ENCODE results near the gene LRIG2.
"Not testable (repeated sequence)": the region's sequence is repeated elsewhere in the genome, so short reads cannot be mapped to it uniquely, and the experiment has no call there.

LRIG2 gene

DNA sequence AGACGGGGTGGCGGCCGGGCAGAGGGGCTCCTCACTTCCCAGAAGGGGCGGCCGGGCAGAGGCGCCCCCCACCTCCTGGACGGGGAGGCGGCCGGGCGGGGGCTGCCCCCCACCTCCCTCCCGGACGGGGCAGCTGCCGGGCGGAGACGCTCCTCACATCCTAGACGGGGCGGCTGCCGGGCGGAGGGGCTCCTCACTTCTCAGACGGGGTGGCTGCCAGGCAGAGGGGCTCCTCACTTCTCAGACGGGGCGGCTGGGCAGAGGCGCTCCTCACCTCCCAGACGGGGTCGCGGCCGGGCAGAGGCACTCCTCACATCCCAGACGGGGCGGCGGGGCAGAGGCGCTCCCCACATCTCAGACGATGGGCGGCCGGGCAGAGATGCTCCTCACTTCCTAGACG lies 9.5 kb upstream of the LRIG2 start:
- DNase-seq (ENCODE audit: low read depth in 2 of 2): not testable (repeated sequence)

DNA sequence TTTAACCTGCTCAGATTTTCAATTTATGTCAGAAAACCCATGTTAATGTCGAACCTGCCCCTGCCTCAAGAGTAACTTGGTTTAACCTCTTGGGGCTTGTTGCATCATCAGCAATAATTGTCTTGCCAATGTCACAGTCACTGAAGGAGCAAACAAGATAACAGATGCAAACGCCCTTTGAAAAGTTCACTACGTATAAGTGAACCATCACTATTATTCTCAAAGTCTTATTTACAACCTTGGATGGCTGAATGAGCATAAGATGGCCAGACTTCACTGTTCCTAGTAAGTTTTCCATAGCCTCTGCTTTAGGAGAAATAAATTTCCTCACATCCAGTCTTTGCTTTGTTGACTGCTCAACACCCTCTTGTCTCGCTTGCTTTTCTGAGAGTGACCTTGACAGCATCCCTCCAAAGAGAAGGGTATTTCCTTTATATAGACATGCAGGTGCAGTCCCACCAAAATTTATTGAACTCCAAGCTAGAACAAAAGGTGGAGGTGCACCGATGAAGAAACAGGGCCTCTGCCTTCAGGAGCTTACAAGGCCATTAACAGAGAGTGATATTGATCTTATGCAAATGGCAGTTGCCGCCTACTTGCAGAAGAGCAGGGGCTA lies 749 bp upstream of the LRIG2 start:
- DNase-seq (ENCODE audit: low read depth in 2 of 2): no peak

DNA sequence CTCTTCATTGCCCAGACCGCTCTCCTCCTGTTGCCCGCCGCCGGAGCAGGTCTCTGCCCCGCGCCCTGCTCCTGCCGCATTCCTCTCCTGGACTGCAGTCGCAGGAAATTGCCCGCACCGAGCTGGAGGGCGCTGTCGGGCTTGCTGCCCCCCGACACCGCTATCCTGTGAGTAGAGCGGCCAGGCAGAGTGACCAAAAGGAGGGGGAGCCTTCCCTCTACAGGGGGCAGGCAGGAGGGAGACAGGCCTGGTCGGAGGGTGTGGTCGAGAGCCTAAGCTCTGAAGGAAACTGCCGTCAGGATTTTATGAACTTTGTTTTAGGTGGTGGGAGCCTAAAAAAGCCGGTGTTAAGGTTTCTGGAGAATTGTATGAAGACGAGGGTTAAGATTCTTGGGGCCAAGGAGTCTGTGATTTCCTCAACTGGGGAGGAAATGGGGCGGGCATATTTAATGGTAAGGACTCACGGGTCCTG lies 517 bp downstream of the LRIG2 start:
- no peak for DNase-seq (ENCODE audit: low read depth in 2 of 2)

DNA sequence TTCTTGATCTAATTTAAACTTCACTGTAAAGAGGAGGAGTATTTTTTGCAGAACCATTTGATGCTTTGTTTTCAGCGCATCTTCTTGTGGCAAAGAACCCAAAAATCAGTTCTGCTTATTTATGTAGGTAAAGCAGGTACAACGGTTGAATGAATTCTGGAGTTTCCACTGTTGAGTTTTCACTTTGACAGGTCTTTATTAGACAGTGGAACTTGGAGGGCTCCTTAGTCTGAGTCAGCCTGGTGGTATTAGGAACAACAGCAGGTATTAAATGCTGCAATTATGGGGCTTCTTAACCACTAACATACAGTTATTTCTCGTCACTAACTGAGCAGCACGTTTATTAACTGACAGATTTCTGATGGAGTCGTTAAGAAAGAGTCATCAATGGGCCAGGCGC lies 1.2 kb downstream of the LRIG2 start:
- DNase-seq (ENCODE audit: low read depth in 2 of 2): no peak

DNA sequence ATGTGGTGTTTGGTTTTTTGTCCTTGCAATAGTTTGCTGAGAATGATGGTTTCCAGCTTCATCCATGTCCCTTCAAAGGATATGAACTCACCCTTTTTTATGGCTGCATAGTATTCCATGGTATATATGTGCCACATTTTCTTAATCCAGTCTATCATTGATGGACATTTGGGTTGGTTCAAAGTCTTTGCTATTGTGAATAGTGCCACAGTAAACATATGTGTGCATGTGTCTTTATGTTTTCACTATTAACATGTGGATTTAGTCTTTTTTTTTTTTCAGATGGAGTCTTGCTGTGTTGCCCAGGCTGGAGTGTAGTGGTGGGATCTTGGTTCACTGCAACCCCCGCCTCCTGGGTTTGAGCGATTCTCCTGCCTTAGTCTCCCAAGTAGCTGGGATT lies 5.0 kb downstream of the LRIG2 start:
- DNase-seq (ENCODE audit: low read depth in 2 of 2): not testable (repeated sequence)

DNA sequence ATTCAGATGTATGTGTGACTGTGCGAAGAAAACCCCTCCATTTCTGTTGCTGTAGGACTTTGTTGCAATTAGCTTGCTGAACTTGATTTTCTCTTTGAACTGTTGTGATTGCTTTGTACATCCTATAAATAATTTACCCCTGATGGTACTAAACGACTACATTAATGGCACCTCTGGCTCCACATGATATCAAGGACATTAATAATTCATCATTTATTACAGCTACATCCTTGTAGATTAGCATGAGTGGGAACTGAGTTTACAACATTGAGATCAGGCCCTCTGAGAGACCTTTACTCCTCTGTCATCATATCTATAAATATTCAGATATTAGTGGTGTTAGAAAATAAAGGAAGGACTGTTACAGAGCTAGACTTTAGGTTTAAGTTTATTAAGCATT lies 13.5 kb downstream of the LRIG2 start:
- no peak for DNase-seq (ENCODE audit: low read depth in 2 of 2)

DNA sequence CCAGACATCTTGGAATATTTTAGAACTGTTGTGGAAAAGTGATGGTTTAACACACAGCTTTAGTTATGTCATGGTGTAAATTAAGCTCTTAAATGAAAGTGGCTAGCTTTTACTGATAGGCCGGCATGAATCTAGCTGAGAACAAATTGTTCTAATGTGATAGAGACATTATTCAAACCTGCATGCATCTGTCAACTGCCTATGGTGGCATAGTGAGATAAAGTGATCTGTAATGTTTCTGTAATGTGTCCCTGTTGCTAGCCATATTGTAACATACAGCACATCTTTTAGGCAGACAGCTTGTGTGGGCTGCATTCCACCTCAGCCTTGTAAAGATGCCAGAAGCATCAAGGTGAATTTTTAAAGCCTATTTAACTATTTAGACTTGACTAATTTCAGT lies 16.0 kb downstream of the LRIG2 start:
- no peak for DNase-seq (ENCODE audit: low read depth in 2 of 2)

DNA sequence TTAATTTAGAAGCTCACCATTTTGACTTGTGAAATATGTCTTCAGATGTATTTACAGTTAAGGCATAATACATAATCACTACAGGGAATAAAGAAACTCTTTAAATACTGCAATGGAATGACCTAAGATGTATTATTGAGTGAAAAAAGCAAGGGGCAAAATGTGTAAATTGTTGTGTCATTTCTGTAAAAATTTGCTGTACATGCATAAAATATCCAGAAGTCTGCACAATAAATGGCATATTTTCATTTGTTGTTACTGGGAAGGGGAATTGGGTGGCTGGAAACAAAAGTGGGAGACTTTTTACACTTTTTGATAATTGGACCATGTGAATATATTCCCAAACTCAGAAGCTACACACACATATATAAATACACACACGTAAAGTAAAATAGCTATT lies 17.1 kb downstream of the LRIG2 start:
- DNase-seq (ENCODE audit: low read depth in 2 of 2): no peak

DNA sequence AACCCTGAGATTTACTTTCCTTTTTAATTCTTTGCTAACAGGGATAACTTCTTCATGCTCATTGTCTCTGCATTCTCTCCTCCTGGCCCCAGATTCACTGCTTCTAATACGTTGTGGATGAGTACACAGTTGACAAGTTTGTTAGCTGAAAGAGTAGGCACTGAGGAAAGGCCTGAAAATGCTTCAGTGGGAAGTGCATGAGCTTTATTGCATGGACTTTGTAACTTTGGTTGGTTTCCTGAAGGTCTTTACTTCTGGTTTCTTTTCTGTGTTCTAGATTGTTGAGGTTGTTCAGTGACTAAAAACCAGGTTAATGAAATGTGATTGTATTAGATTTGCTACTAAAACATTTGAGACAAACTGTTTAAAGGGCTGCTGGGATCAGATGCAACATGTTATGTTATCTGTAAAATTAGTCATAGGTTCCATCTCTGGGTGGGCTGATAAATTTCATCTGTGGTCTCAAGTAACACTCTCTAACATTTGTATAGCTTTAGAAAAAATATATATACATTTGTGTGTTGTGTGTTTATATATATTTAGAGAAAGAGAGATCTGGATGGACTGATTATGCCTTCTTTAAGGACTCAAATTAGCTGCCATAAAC lies 19.1 kb downstream of the LRIG2 start:
- no peak for DNase-seq (ENCODE audit: low read depth in 2 of 2)

DNA sequence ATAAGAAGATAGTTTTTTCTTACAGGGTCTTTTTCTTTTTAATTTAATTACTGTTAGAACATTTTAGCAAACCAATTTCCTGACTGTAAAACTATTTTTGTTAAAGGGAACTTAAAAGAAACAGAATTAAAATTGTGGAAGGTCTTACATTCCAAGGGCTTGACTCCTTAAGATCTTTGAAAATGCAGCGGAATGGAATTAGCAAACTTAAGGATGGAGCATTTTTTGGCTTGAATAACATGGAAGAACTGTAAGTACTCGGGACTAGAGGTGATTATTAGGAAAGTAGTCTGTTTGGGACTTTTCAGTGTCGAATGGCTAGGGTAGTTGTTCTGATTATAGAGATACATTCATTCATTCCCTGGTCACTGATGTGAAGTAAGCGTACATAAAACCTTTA lies 21.5 kb downstream of the LRIG2 start:
- DNase-seq (ENCODE audit: low read depth in 2 of 2): no peak

DNA sequence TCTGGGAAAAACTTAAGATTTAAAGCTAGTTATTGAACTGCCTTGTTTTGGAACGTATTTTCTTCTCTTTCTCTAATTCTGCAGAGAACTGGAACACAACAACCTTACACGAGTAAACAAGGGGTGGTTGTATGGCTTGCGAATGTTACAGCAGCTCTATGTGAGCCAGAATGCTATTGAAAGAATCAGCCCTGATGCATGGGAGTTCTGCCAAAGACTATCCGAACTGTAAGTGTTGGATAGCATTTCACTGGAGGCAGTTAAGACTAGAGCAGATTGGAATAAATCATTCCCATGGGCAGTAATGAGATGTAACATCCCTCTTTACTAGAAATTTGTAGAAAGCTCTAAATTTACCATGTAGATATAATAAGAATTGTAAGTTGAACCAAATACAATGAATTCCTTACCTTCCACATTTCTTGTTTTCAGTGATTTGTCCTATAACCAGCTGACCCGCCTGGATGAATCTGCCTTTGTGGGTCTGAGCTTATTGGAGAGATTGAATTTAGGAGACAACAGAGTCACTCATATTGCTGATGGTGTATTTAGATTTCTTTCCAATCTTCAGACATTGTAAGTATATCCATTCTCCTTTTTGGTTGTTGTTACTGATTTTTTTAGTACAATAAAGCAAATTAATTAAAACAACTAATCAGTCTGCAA lies 22.9 kb downstream of the LRIG2 start:
- no peak for DNase-seq (ENCODE audit: low read depth in 2 of 2)

DNA sequence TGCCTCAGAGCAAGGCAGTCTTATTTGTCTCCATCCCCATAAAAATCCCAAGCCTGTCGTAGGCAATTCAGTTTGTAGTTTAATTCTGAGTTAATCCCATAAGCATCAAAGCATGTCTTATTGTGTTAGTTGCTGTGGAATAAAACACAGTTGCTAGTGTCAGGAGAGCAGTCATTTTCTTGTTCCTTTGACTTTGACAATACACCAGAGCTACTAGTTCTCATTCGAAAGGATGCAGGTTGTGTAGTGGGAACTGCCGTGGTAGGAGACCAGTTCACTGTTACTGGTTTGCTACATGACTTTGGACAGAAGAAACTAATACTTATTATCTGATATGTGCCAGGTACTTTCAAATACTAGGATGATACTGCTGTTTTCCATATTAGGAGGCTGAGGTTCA lies 23.5 kb downstream of the LRIG2 start:
- DNase-seq (ENCODE audit: low read depth in 2 of 2): no peak

DNA sequence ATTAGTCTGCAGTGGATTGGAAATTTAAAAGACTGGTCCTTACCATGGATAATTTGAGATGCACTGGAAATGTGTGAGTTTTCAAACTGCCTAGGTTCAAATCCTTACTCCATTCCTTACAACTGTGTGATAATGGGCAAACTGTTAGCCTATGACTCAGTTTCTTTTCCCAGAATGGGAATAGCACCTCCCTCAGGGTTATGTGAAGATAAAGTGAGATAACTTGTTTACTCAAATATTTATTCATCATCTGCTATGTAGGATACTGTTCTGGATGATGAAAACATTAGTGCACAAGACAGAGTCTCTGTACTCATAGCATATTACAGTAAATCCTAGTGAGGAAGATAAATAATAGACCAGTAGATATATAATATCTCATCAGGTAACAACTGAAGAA lies 28.6 kb downstream of the LRIG2 start:
- DNase-seq (ENCODE audit: low read depth in 2 of 2): no peak

DNA sequence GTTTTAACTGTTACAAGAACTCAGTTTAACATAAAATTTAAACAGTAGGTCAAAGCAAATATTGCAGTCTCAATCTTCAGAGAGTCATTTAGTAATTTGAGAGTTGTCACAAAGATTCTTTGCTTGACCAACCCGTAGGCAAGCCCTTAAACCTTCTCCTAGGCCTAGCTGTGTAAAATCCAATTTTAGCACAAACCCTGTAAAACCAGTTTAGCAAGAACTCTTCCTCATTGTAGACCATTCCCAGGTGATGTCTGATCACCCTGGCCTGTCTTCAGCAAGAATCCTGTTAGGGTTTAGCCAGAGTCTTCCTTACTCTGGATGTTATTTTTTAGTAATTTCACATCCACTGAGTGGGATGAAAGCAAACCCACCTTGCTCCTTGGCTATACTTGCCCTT lies 30.1 kb downstream of the LRIG2 start:
- DNase-seq (ENCODE audit: low read depth in 2 of 2): no peak

DNA sequence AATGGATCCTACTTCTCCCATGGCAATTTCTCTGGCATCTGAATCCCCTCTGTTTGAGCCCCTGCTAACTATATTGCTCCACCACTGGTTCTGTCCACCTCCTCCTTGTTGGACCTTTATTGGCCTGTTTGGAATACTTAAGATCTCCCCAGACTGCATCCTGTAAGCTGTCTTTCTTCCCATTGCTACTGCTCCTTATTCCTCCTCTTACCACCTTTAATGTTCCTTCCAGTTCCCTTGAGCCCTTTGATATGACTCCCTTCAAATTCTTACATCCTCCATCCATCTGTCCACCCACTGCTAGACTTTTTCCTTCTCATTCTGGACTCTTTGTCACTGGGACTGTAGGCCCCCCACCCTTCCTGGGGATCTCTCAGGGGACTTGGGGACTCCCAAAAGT lies 31.0 kb downstream of the LRIG2 start:
- no peak for DNase-seq (ENCODE audit: low read depth in 2 of 2)

DNA sequence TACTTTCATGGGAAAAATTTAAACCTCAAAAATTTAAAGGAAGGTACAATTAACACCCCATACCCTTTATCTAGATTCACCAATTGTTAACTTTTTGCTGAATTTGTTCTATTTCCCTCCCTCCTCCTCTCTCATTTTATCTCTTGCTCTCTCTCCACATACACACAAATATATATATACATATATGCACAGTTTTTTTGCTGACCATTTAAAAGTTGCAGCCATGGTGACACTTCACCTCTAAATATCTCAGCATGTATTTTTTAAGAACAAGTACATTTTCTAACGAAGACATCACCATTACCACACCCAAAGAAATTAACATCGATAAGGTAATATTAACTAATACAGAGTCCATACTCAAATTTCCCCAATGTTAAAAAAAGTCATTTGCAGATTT lies 33.9 kb downstream of the LRIG2 start:
- no peak for DNase-seq (ENCODE audit: low read depth in 2 of 2)

DNA sequence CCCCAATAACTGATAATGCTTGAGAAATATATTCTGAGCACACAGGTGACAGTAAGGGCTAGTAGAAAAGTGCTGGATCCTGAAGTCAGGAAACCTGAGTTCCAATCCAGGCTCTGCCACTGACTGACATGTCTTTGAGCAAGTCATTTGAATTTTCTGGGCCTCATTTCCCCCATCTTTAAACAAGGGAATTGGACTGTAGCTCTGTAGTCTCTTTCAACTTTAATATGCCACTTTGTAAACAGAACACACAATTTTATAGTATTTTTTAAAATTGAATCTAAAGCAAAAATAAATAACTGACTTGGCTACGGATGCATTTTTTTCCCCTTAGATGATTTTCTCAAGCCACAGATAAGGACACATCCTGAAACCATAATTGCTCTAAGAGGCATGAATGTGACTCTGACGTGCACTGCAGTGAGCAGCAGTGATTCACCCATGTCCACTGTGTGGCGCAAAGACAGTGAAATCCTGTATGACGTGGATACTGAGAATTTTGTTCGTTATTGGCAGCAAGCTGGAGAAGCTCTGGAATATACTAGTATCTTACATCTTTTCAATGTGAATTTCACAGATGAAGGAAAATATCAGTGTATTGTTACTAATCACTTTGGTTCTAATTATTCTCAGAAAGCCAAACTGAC lies 37.0 kb downstream of the LRIG2 start:
- no peak for DNase-seq (ENCODE audit: low read depth in 2 of 2)

DNA sequence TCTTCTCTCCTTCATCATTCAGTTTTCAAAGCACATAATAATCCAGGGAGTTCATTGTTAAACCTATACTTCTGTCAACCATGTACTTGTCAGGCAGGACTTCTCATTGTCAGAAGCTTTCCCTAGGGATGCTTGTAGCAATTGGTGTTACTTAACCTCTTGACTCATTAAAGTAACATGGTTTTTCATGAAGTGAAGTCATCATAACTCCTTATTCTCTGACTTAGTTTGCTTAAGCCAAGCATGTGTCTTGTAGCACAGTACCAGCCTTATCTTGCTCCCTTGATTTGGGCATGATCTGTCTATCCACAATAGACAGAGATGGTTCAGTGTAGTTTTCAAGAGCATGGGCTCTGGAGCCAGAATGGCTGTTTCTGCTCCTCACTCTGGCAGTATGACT lies 45.3 kb downstream of the LRIG2 start:
- no peak for DNase-seq (ENCODE audit: low read depth in 2 of 2)

DNA sequence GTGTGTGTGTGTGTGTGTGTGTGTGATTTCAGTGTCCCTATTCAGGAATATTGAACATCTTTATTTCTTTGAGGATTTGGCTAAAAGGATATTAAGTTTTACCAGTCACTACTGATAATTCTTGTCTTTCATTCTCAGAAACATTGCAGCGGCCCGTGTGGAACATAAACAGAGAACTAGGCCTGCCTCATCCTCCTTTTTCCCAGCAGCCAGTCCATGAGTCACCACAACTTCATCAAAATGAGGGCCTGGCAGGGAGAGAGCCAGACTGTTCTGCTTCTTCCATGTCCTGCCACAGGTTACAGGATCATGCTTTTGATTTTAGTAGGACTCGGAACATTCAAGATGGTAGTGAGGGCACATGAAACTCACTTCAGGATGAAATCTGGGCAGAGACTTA lies 50.7 kb downstream of the LRIG2 start:
- no peak for DNase-seq (ENCODE audit: low read depth in 2 of 2)

DNA sequence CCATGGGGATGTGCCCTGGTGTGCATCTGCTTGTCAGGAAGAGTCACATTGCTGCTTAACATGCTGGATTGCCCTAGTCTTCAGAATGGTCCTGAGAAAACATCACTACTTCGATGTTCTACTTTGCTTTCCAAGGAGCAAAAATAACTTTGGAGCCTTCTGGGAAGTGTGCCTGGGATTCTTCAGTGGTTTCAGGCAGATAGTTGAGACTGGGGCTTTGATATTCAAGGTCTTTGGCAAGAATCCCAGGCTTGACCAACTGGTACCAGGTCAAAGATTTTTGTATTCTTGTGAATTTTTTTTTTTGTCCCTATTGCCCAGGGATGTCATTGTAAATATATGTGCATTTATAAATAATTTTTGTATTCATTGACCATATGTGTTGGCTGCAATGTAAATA lies 51.4 kb downstream of the LRIG2 start:
- no peak for DNase-seq (ENCODE audit: low read depth in 2 of 2)

DNA sequence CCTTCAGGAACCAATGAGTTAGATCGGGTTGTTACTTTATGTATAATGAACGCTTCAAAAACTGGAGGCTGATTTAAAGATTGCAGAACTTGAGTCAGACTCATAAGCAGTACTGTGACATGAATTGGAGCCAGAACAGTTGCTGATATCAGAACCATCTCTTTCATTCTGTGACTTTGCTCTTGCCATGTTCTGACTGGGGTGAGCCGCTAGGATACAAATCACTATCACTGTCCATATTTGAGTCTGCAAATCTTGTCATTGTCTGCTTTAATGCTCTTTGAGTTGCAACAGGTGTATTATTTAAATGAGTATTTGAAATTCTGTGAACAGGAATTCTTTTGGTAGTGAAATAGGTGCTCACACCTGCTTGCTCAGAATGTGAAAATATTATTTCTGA lies 52.5 kb downstream of the LRIG2 start:
- DNase-seq (ENCODE audit: low read depth in 2 of 2): no peak

DNA sequence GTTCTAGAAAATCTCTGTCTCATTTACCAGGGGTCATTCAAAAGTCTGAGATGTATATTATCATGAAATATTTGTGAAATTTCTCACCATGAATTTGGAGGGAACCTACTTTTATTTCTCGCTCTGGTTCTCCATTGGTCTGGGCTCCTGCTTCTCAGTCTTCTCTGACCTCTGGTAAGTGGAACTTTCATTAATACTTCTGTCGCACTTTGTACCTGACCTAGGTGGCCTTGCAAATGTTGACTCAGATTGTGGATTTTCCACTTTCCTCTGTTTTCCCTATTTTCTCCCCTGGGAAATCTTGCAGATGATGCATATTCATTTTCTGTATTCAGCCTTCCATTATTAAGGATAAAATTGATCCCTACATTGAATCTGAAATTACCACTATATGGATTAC lies 53.2 kb downstream of the LRIG2 start:
- no peak for DNase-seq (ENCODE audit: low read depth in 2 of 2)

DNA sequence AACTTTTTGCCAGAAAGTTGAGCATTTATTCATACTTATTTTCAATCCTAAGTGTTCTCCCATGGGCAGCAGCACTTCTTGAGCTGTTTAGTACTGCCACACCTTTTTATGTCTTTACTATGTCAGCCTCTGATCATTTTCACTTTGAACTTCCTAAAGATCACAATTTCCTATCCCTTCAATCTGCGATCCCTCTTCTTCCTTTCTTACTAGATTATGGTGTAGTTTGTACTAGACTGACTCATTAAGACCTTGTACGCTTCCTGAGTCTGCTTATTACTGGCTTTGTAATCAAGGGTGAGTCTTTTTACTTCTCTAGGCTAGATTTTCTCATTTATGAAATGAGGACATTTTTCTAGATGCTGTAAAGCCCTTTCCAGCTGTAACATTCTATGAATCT lies 55.1 kb downstream of the LRIG2 start:
- DNase-seq (ENCODE audit: low read depth in 2 of 2): no peak

Data from stimulated activated CD4-positive, alpha-beta T cell treated with anti-CD3 and anti-CD28 coated beads, Interleukin-4, amount 100 ng/mL, for 48 hours (primary cell).